Measurements from ENCODE around the gene TDP1. TPM values are rescaled to one million over a fixed set of nuclear protein-coding genes. Genes with fewer than 3 reads are reported as not detected.

Gene TDP1
- total and polyA plus RNA-seq, 9 of the 15 experiments (the other 6 are each of a cell fraction or from before 2014, with no cell fraction given) = 21.4 to 41.6 (median 32.3) TPM

GRCh38 chr14:90005939-90006530 lies 50.3 kb downstream of the TDP1 start (continued):
- no peak for TF ChIP-seq JUN (IDR thresholded peaks at IDR 0.05; ENCODE audit: borderline replicate concordance, low read depth, low read length)
- no peak for TF ChIP-seq JUN (CRISPR knock-in tag; IDR thresholded peaks at IDR 0.05; ENCODE audit: borderline replicate concordance)
- no peak for TF ChIP-seq ADNP (tag; IDR thresholded peaks at IDR 0.05)
- no peak for TF ChIP-seq HBP1 (CRISPR knock-in tag; IDR thresholded peaks at IDR 0.05)
- no peak for TF ChIP-seq FOXK1 (CRISPR knock-in tag; IDR thresholded peaks at IDR 0.05; ENCODE audit: borderline replicate concordance)
- peak; percentile 84 for TF ChIP-seq ARID1B (IDR thresholded peaks at IDR 0.05)
- TF ChIP-seq ZBTB40 (IDR thresholded peaks at IDR 0.05) = no peak
- TF ChIP-seq ZBTB40 (CRISPR knock-in tag; IDR thresholded peaks at IDR 0.05) = no peak
- no peak for TF ChIP-seq SMAD2 (IDR thresholded peaks at IDR 0.05; ENCODE audit: low read depth, low read length)
- no peak for TF ChIP-seq ESRRA (IDR thresholded peaks at IDR 0.05; ENCODE audit: borderline replicate concordance, low read depth)
- no peak for TF ChIP-seq BCLAF1 (IDR thresholded peaks at IDR 0.05; ENCODE audit: borderline replicate concordance in 1 of 2, control insufficient read depth in 1 of 2, low read depth in 2 of 2, low read length in 1 of 2)
